AG09309 (cell line): ENCODE measurements around the gene NETO2.
"Not testable (repeated sequence)": the region's sequence is repeated elsewhere in the genome, so short reads cannot be mapped to it uniquely, and the experiment has no call there.

Experiments used
- DNase-seq: peaks from one replicate; pipeline ENCODE4 v3.0.0-alpha.2; 2010; ENCODE audit warnings: low read depth
- H3K4me3 ChIP-seq: 2 replicates; pipeline ENCODE4 v1.5.1; 2011; ENCODE audit warnings: mild to moderate bottlenecking, low read depth, low read length, moderate library complexity; ENCODE audit not compliant: control insufficient read depth
- CTCF ChIP-seq: IDR thresholded peaks from 2 replicates; pipeline ENCODE4 v1.5.1; 2011; ENCODE audit warnings: mild to moderate bottlenecking, low read depth, low read length, inconsistent platforms; ENCODE audit not compliant: insufficient read depth, control insufficient read depth; ENCODE audit errors: missing control alignments

Gene NETO2

GRCh38 chr16:47109361-47109760 lies 34.4 kb downstream of the NETO2 start:
- TF ChIP-seq CTCF, result no peak
- no peak overlapping the region for H3K4me3 ChIP-seq
- DNase-seq, result no peak

- H3K4me3 ChIP-seq, DNase-seq: not testable (repeated sequence)
Observed at GRCh38 chr16:47102921-47103320, 40.8 kb downstream of the NETO2 start.

GRCh38 chr16:47097154-47097553 lies 46.6 kb downstream of the NETO2 start:
- DNase-seq, H3K4me3 ChIP-seq: not testable (repeated sequence)

GRCh38 chr16:47096297-47096696 lies 47.4 kb downstream of the NETO2 start:
- no peak for DNase-seq
- no peak overlapping the region for H3K4me3 ChIP-seq
- TF ChIP-seq CTCF, result no peak

- TF ChIP-seq CTCF, result no peak
- no peak for DNase-seq
- no peak overlapping the region for H3K4me3 ChIP-seq
Observed at GRCh38 chr16:47084198-47084597, 59.5 kb downstream of the NETO2 start.

GRCh38 chr16:47082099-47082865 lies 61.5 kb downstream of the NETO2 start:
- H3K4me3 ChIP-seq, result no peak overlapping the region
- DNase-seq, result no peak
- TF ChIP-seq CTCF, result no peak

GRCh38 chr16:47081115-47081514 lies 62.6 kb downstream of the NETO2 start:
- no peak for TF ChIP-seq CTCF

GRCh38 chr16:47079860-47080259 lies 63.9 kb downstream of the NETO2 start:
- TF ChIP-seq CTCF, result no peak
- no peak for DNase-seq

More at GRCh38 chr16:47081115-47081514, 62.6 kb downstream of the NETO2 start:
- H3K4me3 ChIP-seq, result no peak overlapping the region
- no peak for DNase-seq

More at GRCh38 chr16:47079860-47080259, 63.9 kb downstream of the NETO2 start:
- H3K4me3 ChIP-seq, result no peak overlapping the region
